GM21423 (cell line): Measurements from ENCODE around the gene ACADS.

ENCODE experiments used
- ATAC-seq: cut with Tn5 transposase; IDR thresholded peaks from one replicate; pipeline ENCODE4 v1.9.1; 2021; ENCODE audit warnings: mild to moderate bottlenecking, moderate library complexity; ENCODE audit not compliant: unreplicated experiment

ACADS gene

GRCh38 chr12:120725659-120726509 is at the start of gene ACADS:
ACADS (plus strand) TSS chr12:120725826; CDS start chr12:120725886, 60 bp downstream.
- peak; percentile 96 for ATAC-seq

GRCh38 chr12:120677765-120678473 is 47.7 kb upstream of the ACADS start:
- ATAC-seq: peak; percentile 56

GRCh38 chr12:120678572-120678971 is 47.1 kb upstream of the ACADS start:
- ATAC-seq: no peak

- ATAC-seq: no peak
Measured at GRCh38 chr12:120680165-120680738, 45.4 kb upstream of the ACADS start.

- no peak for ATAC-seq
Measured at GRCh38 chr12:120684523-120684932, 41.1 kb upstream of the ACADS start.

- no peak for ATAC-seq
Measured at GRCh38 chr12:120685522-120685921, 40.1 kb upstream of the ACADS start.

- peak; percentile 64 for ATAC-seq
Measured at GRCh38 chr12:120686151-120686689, 39.4 kb upstream of the ACADS start.

GRCh38 chr12:120686690-120687577 is 38.7 kb upstream of the ACADS start, which contains the start of gene MLEC:
MLEC (plus strand) TSS chr12:120687149; CDS start chr12:120687297, 148 bp downstream.
- peak; percentile 63 for ATAC-seq

- ATAC-seq: no peak
Measured at GRCh38 chr12:120687578-120688289, 37.9 kb upstream of the ACADS start.

GRCh38 chr12:120688527-120689071 is 37.0 kb upstream of the ACADS start:
- no peak for ATAC-seq

- no peak for ATAC-seq
Measured at GRCh38 chr12:120689397-120690082, 36.1 kb upstream of the ACADS start.

- no peak for ATAC-seq
Measured at GRCh38 chr12:120690083-120690450, 35.6 kb upstream of the ACADS start.

- no peak for ATAC-seq
Measured at GRCh38 chr12:120690978-120691377, 34.6 kb upstream of the ACADS start.

- no peak for ATAC-seq
Measured at GRCh38 chr12:120692524-120693033, 33.0 kb upstream of the ACADS start.

- no peak for ATAC-seq
Measured at GRCh38 chr12:120693848-120694247, 31.8 kb upstream of the ACADS start.

GRCh38 chr12:120696626-120697025 is 29.0 kb upstream of the ACADS start:
- ATAC-seq: no peak

- no peak for ATAC-seq
Measured at GRCh38 chr12:120697344-120697743, 28.3 kb upstream of the ACADS start.

- ATAC-seq: no peak
Measured at GRCh38 chr12:120698665-120699064, 27.0 kb upstream of the ACADS start.

- ATAC-seq: no peak
Measured at GRCh38 chr12:120699553-120699952, 26.1 kb upstream of the ACADS start.
